ENCODE results near the gene COX15. TPM values are rescaled to one million over a fixed set of nuclear protein-coding genes. Genes with fewer than 3 reads are reported as not detected.

Gene COX15
- total RNA-seq (2021): 31.4 and 35.2 TPM in 2 replicates
- percentile 71 among the genes with signal in this experiment for Bru-seq, nascent RNA
- BruChase-seq, experiment 1, labeled RNA remaining after a 2-hour chase: percentile 91 among the genes with signal in this experiment
- BruChase-seq, experiment 2, labeled RNA remaining after a 6-hour chase: percentile 95 among the genes with signal in this experiment
- long read RNA-seq, transcript COX15-201 (9 exons, 2,356 nt): major isoform, 22 of 44 reads
- long read RNA-seq, partial matches to known transcripts: 2 of 44 reads
- long read RNA-seq, other reads (novel, unspliced or antisense): 17 of 44 reads

DNA sequence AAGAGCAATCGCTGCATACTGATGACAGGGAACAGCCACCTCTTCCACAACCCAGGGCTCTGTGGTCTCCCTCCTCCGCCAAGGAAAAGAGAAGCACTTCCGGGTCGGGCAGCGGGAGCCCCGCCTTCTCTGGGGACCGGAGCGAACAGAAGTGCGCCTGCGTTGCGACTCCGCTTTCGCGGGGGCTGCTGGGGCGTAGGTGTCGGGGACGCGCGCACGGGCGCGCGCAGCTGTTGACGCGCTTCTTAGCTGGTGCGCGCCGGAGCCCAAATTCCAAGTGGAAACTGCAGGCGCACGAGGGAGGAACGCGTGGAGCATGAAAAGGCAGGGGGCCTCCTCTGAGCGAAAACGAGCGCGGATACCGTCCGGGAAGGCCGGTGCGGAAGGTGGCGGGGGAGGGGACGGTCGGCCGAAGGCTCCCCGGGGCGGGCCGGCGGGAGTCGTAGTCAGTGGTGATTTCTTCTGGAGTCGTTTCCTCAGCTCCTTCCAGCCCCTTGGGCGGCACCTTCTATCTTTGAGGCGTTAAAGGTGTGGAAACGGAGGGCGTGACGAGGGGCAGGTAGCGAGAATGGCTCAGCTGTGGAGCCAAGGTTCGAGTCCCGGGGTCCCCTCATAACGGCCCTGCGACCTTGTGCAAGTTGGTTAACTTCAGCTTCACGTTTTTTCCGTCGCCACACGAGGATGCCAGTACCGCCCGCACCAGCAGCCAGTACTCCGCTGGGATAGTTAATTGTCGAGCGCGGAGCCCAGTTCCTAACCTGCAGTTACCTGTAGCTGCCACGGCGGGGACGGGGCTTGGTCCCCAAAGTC lies at the start of gene COX15, which contains the start of gene CUTC:
TSS of gene COX15 (minus strand) at position 95 of the 810 bp plus-strand sequence. CDS start at position 17, 78 bp downstream.
TSS of gene CUTC (plus strand) at position 202 of the 810 bp plus-strand sequence. CDS start at position 317, 115 bp downstream.
- BruUV-seq (replicated peaks): TSS peak; percentile 60
- Histone ChIP-seq H3K9me2 (ENCODE audit: insufficient read depth) (no peaks in the 10 kb centered on the region), H3K4me3 (peak within 1 kb of the TSS; percentile 93), H3K79me2 (ENCODE audit: low read depth) (peaks cover 42% of the 10 kb centered on the region), H3K27ac (peak within 1 kb of the TSS; percentile 86), H3K4me2 (peak within 1 kb of the TSS; percentile 90), H3K9me3 (ENCODE audit: insufficient read depth, low read depth) (no peaks in the 10 kb centered on the region), H2AFZ (peak within 1 kb of the TSS; percentile 84), H3K4me1 (replicated peaks; ENCODE audit: insufficient read depth) (peaks cover 10% of the 10 kb centered on the region; the same call in 1 of the 2 replicates), H3K27me3 (ENCODE audit: insufficient read depth, low read depth) (no peaks in the 10 kb centered on the region), H4K20me1 (ENCODE audit: insufficient read depth) (no peaks in the 10 kb centered on the region; the same call in 1 of the 2 replicates), H3F3A (ENCODE audit: insufficient read depth, low read depth) (peaks cover 20% of the 10 kb centered on the region), H3K36me3 (ENCODE audit: low read depth) (no peaks in the 10 kb centered on the region)
- DNase-seq: peak; percentile 87 to 90
- TF ChIP-seq, protein P1, sequence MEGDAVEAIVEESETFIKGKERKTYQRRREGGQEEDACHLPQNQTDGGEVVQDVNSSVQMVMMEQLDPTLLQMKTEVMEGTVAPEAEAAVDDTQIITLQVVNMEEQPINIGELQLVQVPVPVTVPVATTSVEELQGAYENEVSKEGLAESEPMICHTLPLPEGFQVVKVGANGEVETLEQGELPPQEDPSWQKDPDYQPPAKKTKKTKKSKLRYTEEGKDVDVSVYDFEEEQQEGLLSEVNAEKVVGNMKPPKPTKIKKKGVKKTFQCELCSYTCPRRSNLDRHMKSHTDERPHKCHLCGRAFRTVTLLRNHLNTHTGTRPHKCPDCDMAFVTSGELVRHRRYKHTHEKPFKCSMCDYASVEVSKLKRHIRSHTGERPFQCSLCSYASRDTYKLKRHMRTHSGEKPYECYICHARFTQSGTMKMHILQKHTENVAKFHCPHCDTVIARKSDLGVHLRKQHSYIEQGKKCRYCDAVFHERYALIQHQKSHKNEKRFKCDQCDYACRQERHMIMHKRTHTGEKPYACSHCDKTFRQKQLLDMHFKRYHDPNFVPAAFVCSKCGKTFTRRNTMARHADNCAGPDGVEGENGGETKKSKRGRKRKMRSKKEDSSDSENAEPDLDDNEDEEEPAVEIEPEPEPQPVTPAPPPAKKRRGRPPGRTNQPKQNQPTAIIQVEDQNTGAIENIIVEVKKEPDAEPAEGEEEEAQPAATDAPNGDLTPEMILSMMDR (conservative IDR thresholded peaks at IDR 0.05): peak; percentile 64; the same call in 1 of the 2 replicates
- no peak for TF ChIP-seq EZH2 (IDR thresholded peaks at IDR 0.05; ENCODE audit: low read depth)
- POLR2A ChIA-PET (ENCODE audit: unreplicated experiment): interaction anchor here (0.7 to 0.9 kb wide), 2 partner anchors 71 to 73 kb away, joined by 3 to 12 read pairs; partner anchors contain the start of gene ENTPD7
- CTCF ChIA-PET: interaction anchor here (0.6 to 0.8 kb wide), 3 partner anchors 74 to 1021 kb away, joined by 3 to 6 read pairs (median 4); no protein-coding TSS in a partner anchor
- intact Hi-C loops (cut with micrococcal nuclease; ENCODE audit: unreplicated experiment): loop anchor here (1.0 kb wide), 2 partner anchors 53 to 112 kb away; partner anchors contain the start of gene SLC25A28

DNA sequence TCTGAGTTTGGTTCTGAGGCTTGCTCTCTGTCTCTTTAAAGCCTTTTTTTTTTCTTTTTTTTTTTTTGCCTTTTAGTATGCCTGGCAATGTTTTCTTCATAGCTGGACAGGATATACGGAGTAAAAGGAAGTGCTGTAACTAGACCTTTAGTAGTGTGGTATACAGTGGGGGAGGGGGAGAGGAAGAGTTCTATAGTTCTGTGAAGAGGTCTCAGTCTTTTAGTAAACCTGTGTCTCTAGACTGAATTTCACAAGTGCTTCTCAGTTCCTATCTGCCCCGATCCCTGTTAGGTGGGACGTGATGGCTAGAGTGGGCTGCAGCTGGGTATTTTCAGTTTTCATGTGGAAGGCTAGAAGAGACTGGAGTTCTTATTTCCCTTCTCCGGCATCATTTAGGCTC lies 47.4 kb upstream of the COX15 start:
- ChIA-PET CTCF (no interaction called here), POLR2A (ENCODE audit: unreplicated experiment) (interaction anchor here (1.1 kb wide), 1 partner anchor 11 kb away, joined by 30 read pairs; no protein-coding TSS in a partner anchor)
- Histone ChIP-seq H2AFZ (peak overlapping the region; percentile 69; the same call in 1 of the 2 replicates), H3K36me3 (ENCODE audit: low read depth) (no peaks in the 10 kb centered on the region), H3F3A (ENCODE audit: insufficient read depth, low read depth) (peaks cover 54% of the 10 kb centered on the region), H3K27me3 (ENCODE audit: insufficient read depth, low read depth) (no peaks in the 10 kb centered on the region), H3K9me2 (ENCODE audit: insufficient read depth) (no peaks in the 10 kb centered on the region), H3K4me3 (peak overlapping the region; percentile 53; the same call in 1 of the 2 replicates), H3K9me3 (ENCODE audit: insufficient read depth, low read depth) (no peaks in the 10 kb centered on the region), H3K4me2 (peak overlapping the region; percentile 98), H3K4me1 (replicated peaks; ENCODE audit: insufficient read depth) (peaks cover 70% of the 10 kb centered on the region), H4K20me1 (ENCODE audit: insufficient read depth) (no peaks in the 10 kb centered on the region), H3K27ac (peak overlapping the region; percentile 100), H3K79me2 (ENCODE audit: low read depth) (peaks cover 28% of the 10 kb centered on the region)
- DNase-seq: peak; percentile 26 to 67
- TF ChIP-seq, protein P1 (conservative IDR thresholded peaks at IDR 0.05): no peak
- no peak for TF ChIP-seq EZH2 (IDR thresholded peaks at IDR 0.05; ENCODE audit: low read depth)
- intact Hi-C loops (cut with micrococcal nuclease; ENCODE audit: unreplicated experiment): no loop called here
- no TSS peak for BruUV-seq (replicated peaks)
